GM18517 (cell line): Measurements from ENCODE around the gene CPNE8.

Experiments used
- ATAC-seq: cut with Tn5 transposase; IDR thresholded peaks from one replicate; pipeline ENCODE4 v1.9.1; 2021; ENCODE audit warnings: mild to moderate bottlenecking, moderate library complexity; ENCODE audit not compliant: unreplicated experiment

CPNE8 gene

GRCh38 chr12:38838056-38838850 is 67.1 kb downstream of the CPNE8 start:
- ATAC-seq = no peak

GRCh38 chr12:38831715-38832114 is 73.7 kb downstream of the CPNE8 start:
- ATAC-seq = no peak

DNA sequence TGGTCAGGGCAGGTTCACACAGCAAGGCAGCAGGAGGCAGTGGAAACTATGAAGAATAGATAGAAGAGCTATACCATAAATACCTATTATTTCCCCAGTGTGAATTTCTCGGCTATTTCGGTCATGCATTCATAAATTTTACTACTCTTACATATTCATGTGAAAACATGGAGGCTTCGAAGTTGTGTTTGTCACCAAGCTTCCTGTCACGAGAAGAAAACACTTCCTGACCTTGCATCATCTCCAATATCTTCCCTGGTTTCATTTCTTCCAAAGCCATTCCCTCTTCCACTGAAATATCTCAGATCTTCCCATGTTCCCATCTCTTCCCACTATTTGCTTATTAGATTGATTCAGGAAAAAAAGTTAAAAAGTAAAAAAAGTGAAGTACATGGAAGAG is 80.4 kb downstream of the CPNE8 start:
- ATAC-seq = no peak

DNA sequence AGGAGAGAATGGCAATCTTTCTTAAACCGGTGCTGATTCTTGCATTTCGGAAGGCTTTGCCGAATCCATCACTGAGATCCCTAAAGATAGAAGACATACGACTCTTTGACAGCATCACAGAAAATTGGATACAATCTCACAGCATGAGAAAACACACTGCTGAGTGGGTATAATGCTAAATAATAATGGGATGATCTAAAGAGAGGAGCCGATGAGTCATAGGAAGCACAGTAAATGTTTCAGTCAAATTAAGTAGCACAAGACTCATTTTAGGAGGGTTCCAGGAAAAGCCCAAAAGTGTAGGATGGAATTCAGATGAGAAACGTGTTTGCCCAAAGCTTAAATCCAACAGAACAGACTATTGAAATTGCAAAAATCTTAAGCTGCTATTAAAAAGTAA is 81.7 kb downstream of the CPNE8 start:
- ATAC-seq = no peak

DNA sequence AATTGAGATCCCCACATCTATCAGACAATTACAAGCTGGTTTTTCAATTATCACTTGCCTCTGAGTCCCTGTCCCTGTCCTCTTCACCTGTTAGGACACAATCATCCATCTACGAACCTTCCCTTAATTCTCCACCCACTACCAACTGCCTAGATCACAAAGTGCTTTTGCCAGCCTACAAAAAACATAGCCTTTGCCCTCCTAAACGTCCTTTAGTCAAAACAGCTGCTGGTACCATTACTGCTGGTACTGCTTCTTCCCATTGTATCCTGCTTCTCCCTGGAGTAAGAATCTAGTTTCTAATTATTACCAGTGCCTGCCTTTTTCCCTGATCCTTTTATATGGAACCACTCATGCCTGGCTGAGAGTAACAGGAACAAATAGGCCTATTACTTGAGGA is 82.1 kb downstream of the CPNE8 start:
- no peak for ATAC-seq

- no peak for ATAC-seq
These were observed 87.4 kb downstream of the CPNE8 start for GRCh38 chr12:38817942-38818341.

- no peak for ATAC-seq
These were observed 91.5 kb downstream of the CPNE8 start for GRCh38 chr12:38813923-38814322.

DNA sequence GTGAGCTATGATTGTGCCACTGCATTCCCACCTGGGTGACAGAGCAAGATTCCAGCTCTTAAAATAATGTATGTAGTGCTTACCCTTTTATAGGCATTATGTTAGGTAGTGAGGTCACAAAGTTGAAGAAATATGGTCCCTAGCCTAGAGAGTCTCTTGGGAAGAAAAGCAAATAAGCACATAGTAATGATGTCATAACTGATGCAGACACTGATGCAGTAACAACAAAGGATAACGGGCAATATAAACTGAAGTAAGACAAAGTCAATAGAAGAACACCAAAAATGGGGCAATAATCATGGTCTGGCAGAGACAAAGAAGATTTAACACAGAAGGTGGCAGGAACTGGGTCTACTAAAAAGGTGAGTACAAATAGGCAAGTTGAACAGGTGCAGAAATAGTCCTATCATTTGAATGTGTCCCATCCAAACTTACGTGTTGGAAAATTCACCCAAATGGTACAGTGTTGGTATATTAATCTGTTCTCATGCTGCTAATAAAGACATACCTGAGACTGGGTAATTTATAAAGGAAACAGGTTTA is 93.5 kb downstream of the CPNE8 start:
- ATAC-seq = no peak

DNA sequence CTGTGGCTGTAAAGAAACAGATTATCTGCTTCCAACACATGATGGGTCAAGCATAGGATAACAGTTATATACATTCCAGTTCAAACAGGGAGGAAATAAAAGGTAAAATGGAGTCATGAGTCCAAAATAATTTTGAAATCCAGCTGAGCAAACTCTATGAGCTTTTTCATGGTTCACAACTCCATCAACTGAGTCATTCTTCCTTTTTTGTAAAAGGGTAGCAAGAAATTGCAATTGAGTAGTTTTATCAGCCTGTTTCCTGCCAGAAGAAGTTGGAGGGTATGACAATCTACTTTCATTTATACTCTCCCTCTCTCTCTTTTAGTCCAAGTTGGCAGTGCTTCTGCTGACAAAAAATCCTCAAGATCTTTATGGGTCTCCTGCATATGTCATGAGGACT is 95.6 kb downstream of the CPNE8 start:
- ATAC-seq = no peak

GRCh38 chr12:38788106-38788505 is 117.3 kb downstream of the CPNE8 start:
- ATAC-seq = no peak

GRCh38 chr12:38785381-38785780 is 120.0 kb downstream of the CPNE8 start:
- no peak for ATAC-seq

DNA sequence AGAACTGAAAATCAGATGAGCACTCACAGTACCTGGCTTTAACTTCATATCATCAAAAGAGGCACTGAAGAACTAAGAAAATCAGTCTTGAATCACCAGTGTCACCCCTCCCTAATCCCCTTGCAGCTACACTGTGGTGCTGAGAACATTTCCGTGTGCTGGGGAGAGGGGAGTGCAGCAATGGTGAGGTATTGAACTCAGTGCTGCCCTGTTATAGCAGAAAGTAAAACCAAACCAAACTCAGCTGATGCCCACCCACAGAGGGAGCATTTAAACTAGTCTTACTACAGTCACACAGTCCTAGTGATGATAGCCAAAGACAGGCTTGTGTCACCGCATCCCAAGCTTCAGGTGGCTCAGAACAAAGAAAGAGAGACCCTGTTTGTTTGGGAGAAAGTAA is 122.1 kb downstream of the CPNE8 start:
- ATAC-seq = no peak

- ATAC-seq = peak; percentile 63
These were observed 123.0 kb downstream of the CPNE8 start for GRCh38 chr12:38782359-38782758.

DNA sequence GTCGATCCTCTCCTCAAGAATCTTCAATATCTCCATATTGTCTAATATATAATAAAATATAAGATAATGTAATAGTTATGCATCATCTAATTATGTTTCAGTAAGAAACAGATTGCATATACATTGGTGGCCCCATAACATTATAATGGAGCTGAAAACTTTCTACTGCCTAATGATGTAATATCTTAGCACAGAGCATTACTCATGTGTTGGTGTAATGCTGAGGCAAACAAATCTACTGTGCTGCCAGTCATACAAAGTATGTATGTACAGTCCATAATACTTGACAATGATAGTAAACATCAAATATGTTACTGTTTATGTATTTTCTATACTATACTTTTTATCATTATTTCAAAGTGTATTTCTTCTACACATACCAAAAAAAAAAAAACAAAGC is 128.7 kb downstream of the CPNE8 start:
- ATAC-seq = no peak

GRCh38 chr12:38775457-38775856 is 129.9 kb downstream of the CPNE8 start:
- peak; percentile 96 for ATAC-seq

- no peak for ATAC-seq
These were observed 133.0 kb downstream of the CPNE8 start for GRCh38 chr12:38772437-38772836.

DNA sequence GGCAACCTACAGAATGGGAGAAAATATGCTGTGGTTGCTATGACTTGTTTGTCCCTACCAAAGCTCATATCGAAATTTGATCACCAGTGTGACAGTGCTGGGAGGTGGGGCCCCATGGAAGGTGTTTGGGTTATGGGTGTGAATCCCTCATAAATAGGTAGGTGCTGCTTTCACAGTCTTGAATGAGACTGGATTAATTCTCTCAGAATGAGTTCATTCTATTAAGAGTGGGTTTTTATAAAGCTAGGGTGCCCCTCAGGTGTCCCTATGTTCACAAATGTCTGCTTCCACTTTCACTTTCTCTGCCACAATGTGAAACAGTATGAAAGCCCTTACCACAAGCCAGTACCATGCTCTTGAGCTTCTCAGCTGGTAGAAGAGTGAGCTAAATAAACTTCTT is 133.5 kb downstream of the CPNE8 start:
- peak; percentile 66 for ATAC-seq

DNA sequence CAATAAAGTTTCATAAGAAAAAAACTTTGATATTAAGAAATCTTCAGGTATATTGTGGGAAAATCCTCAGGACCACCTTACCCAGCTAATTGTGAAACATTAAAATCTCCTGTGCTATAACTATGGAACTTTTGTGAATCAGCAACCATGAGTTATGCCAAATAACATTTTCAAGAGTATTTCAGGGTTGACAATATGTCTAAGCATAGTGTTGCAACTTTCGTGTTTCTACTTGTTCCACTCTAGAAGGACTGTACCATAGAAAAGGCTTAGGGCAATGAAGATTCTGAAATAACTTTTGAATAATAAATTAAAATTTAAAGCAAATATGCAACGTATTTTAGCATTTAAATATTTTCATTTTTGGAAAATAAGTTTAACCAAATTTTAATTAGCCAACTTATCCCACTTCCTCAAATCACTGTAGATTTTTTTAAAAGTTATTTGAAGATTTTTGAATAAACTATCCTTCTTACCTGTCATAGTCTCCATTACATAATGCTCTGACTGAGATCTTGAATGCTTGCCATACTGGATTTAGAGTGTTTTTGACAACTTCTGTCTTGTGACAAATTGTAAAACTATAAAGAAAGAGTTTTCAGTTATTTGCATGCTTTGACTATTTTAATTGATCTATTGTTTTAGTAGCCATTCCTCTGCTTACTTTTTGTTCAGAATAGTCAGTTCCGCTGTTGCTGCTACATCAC is 143.6 kb downstream of the CPNE8 start:
- ATAC-seq = no peak

GRCh38 chr12:38761111-38761510 is 144.3 kb downstream of the CPNE8 start:
- no peak for ATAC-seq

DNA sequence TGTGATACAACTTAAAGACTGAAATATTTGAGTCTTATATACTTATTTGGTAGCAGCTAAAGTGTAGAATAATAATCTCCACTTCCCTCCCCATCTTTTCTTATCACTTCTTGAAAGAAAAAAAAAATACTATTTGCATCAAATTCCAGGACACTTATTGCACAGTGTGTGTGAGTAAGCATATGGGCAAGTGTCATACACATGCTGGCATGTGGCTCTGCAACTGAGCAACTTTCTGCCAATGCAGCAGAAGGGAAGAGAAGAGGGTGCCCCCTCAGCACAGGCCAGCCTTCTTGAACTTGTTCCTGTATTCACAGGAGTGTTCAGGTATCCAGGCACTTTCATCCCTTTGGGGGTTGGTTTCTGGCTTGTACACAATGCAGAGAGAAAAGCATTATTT is 145.8 kb downstream of the CPNE8 start:
- ATAC-seq = no peak

DNA sequence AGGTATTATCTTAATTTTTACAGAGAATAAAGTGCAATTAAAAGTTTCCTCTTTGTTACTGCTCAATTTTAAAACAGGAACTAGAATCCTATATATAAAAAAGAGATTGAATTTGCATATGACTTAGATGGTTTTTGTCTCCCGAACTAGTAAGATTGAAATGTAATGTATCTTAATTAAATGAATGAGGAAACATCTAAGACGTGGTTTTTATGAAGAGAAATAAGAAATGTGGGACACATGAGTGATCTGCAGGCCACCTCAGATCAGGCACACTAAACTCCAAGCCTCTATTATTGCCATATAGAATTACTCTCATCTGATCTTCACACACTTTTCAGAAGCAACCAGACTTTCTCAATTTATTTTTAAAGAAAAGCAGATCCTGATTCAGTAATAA is 158.6 kb downstream of the CPNE8 start:
- no peak for ATAC-seq

DNA sequence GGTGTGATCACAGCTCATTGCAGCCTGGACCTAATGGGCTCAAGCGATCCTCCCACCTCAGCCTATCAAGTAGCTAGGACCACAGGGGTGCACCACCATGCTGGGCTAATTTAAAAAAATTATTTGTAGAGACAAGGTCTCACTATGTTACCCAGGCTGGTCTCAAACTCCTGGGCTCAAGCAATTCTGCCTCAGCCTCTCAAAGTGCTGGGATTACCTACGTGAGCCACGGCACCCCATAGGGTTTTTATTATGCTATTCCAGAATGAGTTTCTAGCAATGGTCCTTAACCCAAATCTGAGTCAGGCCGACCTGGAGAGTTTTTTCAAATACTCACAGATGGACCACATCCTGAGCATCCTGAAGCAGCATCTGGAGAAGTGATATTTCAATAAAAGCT is 159.8 kb downstream of the CPNE8 start:
- ATAC-seq = no peak
